Suprapubic skin (tissue), 4 donors: ENCODE results near the gene ZNF724. TPM values are rescaled to one million over a fixed set of nuclear protein-coding genes. Genes with fewer than 3 reads are reported as not detected.
A peak's percentile ranks its signal among the peaks of the same experiment; 100 is the strongest.

ENCODE experiments used
- DNase-seq, 2 donors: peaks; one replicate each; pipeline ENCODE4 v3.0.0-alpha.2; 2019; ENCODE audit warnings: low spot score in 2 of 2
- H3K27ac ChIP-seq: fragments of 200-600 bp; sonication (generic); one replicate; pipeline ENCODE4 v1.5.1; 2019
- H3K27me3 ChIP-seq: fragments of 200-600 bp; sonication (generic); one replicate; pipeline ENCODE4 v1.5.1; 2019
- H3K36me3 ChIP-seq: fragments of 200-600 bp; sonication (generic); one replicate; pipeline ENCODE4 v1.5.1; 2019
- H3K4me1 ChIP-seq: fragments of 200-600 bp; sonication (generic); one replicate; pipeline ENCODE4 v1.5.1; 2019
- H3K4me3 ChIP-seq: fragments of 200-600 bp; sonication (generic); one replicate; pipeline ENCODE4 v1.5.1; 2019; ENCODE audit warnings: mild to moderate bottlenecking
- H3K9me3 ChIP-seq: fragments of 200-600 bp; sonication (generic); one replicate; pipeline ENCODE4 v1.5.1; 2019
- EP300 ChIP-seq: sonication (generic); formaldehyde crosslinking; IDR thresholded peaks from one replicate; pipeline ENCODE4 v1.6.1; 2017; ENCODE audit warnings: antibody characterized with exemption
- POLR2A ChIP-seq, 2 donors: fragments of 450-650 bp; IDR thresholded peaks; one replicate each; pipeline ENCODE4 v1.6.1; 2017; ENCODE audit warnings: antibody characterized with exemption in 2 of 2, mild to moderate bottlenecking in 2 of 2, moderate library complexity in 2 of 2
- POLR2AphosphoS5 ChIP-seq, 3 donors: sonication (generic); formaldehyde crosslinking; IDR thresholded peaks; one replicate each; pipeline ENCODE4 v1.6.1; 2017; ENCODE audit warnings: antibody characterized with exemption in 3 of 3
- WGBS: methylation state at CpG from one replicate; pipeline ENCODE4 v1.1.5; 2018; 5-methylcytosine and 5-hydroxymethylcytosine counted together
- total RNA-seq, 4 donors: library from RNA; depleted of rRNA; stranded (reverse); fragments of >200 nt; gene quantifications; one replicate each; pipeline ENCODE4 v1.1.0, GENCODE V29; 2016
- TF ChIP-seq, protein P1 (sequence below), 2 donors: fragments of 200-600 bp in 1 of 2; fragments of 450-650 bp in 1 of 2; sonication (generic) in 1 of 2; IDR thresholded peaks; one replicate each; pipeline ENCODE4 v1.5.1; 2016 to 2019; ENCODE audit warnings: antibody characterized with exemption in 2 of 2, mild to moderate bottlenecking in 1 of 2, moderate library complexity in 1 of 2

Gene ZNF724
- total RNA-seq, 4 donors from 2014 or later, result 2.3 to 3.9 (median 3.3) TPM

DNA sequence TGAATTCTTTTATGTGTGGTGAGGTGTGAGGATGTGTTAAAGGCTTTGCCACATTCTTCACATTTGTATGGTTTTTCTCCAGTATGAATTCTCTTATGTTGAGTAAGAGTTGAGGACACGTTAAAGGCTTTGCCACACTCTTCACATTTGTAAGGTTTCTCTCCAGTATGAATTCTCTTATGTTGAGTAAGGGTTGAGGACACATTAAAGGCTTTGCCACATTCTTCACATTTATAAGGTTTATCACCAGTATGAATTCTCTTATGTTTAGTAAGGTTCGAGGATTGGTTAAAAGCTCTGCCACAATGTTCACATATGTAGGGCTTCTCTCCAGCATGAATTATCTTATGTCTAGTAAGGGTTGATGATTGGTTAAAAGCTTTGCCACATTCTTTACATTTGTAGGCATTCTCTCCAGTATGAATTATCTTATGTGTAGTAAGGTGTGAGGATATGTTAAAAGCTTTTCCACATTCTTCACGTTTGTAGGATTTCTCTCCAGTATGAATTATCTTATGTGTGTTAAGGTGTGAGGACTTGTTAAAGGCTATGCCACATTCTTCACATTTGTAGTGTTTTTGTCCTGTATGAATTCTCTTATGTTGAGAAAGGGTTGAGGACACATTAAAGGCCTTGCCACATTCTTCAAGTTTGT, 27.1 kb downstream of the ZNF724 start:
- no peak for TF ChIP-seq EP300
- TF ChIP-seq POLR2AphosphoS5 (IDR thresholded peaks at IDR 0.05), result no peak
- TF ChIP-seq POLR2A (IDR thresholded peaks at IDR 0.05), result no peak
- TF ChIP-seq, protein P1, sequence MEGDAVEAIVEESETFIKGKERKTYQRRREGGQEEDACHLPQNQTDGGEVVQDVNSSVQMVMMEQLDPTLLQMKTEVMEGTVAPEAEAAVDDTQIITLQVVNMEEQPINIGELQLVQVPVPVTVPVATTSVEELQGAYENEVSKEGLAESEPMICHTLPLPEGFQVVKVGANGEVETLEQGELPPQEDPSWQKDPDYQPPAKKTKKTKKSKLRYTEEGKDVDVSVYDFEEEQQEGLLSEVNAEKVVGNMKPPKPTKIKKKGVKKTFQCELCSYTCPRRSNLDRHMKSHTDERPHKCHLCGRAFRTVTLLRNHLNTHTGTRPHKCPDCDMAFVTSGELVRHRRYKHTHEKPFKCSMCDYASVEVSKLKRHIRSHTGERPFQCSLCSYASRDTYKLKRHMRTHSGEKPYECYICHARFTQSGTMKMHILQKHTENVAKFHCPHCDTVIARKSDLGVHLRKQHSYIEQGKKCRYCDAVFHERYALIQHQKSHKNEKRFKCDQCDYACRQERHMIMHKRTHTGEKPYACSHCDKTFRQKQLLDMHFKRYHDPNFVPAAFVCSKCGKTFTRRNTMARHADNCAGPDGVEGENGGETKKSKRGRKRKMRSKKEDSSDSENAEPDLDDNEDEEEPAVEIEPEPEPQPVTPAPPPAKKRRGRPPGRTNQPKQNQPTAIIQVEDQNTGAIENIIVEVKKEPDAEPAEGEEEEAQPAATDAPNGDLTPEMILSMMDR (IDR thresholded peaks at IDR 0.05), result no peak
- no peak for DNase-seq
- H3K4me3 ChIP-seq, result no peak overlapping the region
- H3K27ac ChIP-seq, result no peak overlapping the region
- peaks cover 46% of the 10 kb centered on the region for H3K36me3 ChIP-seq
- no peaks in the 10 kb centered on the region for H3K27me3 ChIP-seq
- H3K4me1 ChIP-seq, result no peaks in the 10 kb centered on the region
- H3K9me3 ChIP-seq, result peaks cover 49% of the 10 kb centered on the region
- 96% methylated on average over 3 of the region's 3 CpGs for WGBS

DNA sequence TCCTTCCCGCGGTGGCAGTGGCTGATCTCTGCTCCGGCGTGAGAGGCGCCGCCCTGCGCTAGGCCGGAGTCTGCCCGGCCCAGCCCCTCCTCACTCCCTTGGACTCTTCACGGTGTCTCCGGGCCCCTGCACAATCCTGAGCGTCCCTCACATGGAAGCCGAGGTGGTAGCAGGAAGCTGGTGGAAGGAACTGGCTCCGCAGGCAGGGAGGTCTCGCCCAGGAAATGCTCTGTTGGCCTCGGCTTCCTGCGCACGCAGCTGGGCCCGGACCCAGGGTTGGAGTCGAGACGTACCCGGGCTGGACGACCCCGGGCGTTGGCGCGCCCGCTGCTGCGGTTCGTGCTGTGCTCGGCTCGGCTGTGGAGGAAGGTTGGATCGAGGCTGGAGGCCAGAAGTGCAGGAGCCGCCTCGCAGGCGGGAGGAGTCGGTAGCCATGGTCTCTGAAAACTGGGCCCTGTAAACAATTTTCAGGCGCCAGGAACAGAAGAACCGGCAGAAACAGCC, 46.3 kb downstream of the ZNF724 start:
- no peaks in the 10 kb centered on the region for H3K27me3 ChIP-seq
- no peak for TF ChIP-seq EP300
- TF ChIP-seq POLR2A (IDR thresholded peaks at IDR 0.05), result no peak
- TF ChIP-seq POLR2AphosphoS5 (IDR thresholded peaks at IDR 0.05), result no peak
- TF ChIP-seq, protein P1 (IDR thresholded peaks at IDR 0.05), result no peak
- H3K36me3 ChIP-seq, result no peaks in the 10 kb centered on the region
- H3K4me1 ChIP-seq, result peaks cover 4% of the 10 kb centered on the region
- 15% methylated on average over 33 of the region's 39 CpGs for WGBS
- H3K4me3 ChIP-seq, result peak overlapping the region; percentile 27
- H3K27ac ChIP-seq, result peak overlapping the region; percentile 41
- H3K9me3 ChIP-seq, result peaks cover 8% of the 10 kb centered on the region
- no peak for DNase-seq

DNA sequence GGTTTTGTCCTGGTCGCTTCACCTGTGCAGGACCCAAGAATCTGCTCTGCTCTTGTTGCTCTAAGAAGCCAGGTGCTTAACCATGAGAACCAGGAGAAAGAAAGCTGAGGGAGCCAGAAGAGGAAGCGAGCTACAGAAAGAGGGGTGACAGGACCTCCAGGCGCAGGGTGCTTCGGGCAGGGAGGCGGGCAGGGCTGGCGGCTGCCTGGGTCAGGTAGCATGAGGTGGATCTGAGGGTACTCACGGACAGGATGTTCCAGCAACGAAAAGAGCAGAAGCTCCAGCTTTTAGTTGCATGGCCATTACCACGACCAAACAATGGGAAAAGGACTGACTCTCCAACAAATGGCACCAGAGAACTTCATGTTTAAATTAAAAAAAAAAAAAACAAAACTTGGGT, 59.9 kb downstream of the ZNF724 start:
- Histone ChIP-seq H3K4me3 (no peak overlapping the region), H3K27ac (no peak overlapping the region), H3K4me1 (no peaks in the 10 kb centered on the region), H3K9me3 (peaks cover 16% of the 10 kb centered on the region), H3K36me3 (no peaks in the 10 kb centered on the region), H3K27me3 (no peaks in the 10 kb centered on the region)
- TF ChIP-seq POLR2A (IDR thresholded peaks at IDR 0.05), result no peak
- no peak for TF ChIP-seq POLR2AphosphoS5 (IDR thresholded peaks at IDR 0.05)
- no peak for TF ChIP-seq EP300
- TF ChIP-seq, protein P1 (IDR thresholded peaks at IDR 0.05), result no peak
- no peak for DNase-seq
- WGBS, result 86% methylated on average over 9 of the region's 9 CpGs

DNA sequence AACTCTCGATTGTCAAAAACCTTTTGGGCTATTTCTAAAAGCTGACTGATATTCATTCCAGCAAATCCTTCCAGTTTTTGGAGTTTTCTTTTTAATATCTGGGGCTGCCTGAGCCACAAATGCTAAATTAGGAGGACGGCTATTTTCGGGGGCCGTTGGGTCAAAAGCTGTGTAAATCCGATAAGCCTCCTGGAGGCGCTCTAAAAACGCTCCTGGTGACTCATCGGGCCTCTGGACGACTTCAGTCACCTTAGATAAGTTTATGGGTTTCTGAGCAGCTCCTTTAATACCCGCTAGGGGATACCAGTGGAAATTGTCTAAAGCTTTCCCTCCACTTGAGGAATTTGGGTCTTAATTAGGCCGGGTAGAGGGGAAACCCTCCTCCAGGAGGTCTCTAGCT, 66.9 kb downstream of the ZNF724 start:
- no peaks in the 10 kb centered on the region for H3K27me3 ChIP-seq
- no peak for DNase-seq
- TF ChIP-seq, protein P1 (IDR thresholded peaks at IDR 0.05), result no peak
- no peak for TF ChIP-seq EP300
- no peak for TF ChIP-seq POLR2A (IDR thresholded peaks at IDR 0.05)
- no peak for TF ChIP-seq POLR2AphosphoS5 (IDR thresholded peaks at IDR 0.05)
- 82% methylated on average over 11 of the region's 11 CpGs for WGBS
- H3K27ac ChIP-seq, result no peak overlapping the region
- H3K36me3 ChIP-seq, result no peaks in the 10 kb centered on the region
- no peak overlapping the region for H3K4me3 ChIP-seq
- peaks cover 13% of the 10 kb centered on the region for H3K9me3 ChIP-seq
- no peaks in the 10 kb centered on the region for H3K4me1 ChIP-seq

Other genes starting within 250 kb of the ZNF724 start
- gene ZNF728, start 247.2 kb downstream of the ZNF724 start, total RNA-seq, result 1 to 10 TPM in 1 of 4 donors, under 1 TPM in 1, not detected in 2; 0.30 to 1.3 TPM
- not detected for gene ZNF730, start 133.4 kb downstream of the ZNF724 start, total RNA-seq
- gene ZNF91, start 145.1 kb upstream of the ZNF724 start, total RNA-seq, result 100 to 1,000 TPM in 2 of 4 donors, 10 to 100 TPM in 2; 50.2 to 180 (median 92.3) TPM